SU-DHL-6 (cell line): ENCODE measurements around the gene SKIC8.

Experiments
- H2AFZ ChIP-seq: fragments of 200-600 bp; sonication (generic); 2 replicates; pipeline ENCODE4 v1.6.1; 2014; ENCODE audit warnings: low read depth, mild to moderate bottlenecking, moderate library complexity, mixed read lengths, antibody characterized with exemption, low read length; ENCODE audit not compliant: severe bottlenecking
- H3F3A ChIP-seq: fragments of 200-600 bp; shearing (Covaris generic); 2 replicates; pipeline ENCODE4 v1.6.0; 2016; ENCODE audit warnings: antibody characterized with exemption, mild to moderate bottlenecking; ENCODE audit not compliant: insufficient read depth
- H3K27ac ChIP-seq: fragments of 200-600 bp; sonication (generic); 2 replicates; pipeline ENCODE4 v1.5.1; 2016; ENCODE audit warnings: low read depth, mild to moderate bottlenecking, low read length, moderate library complexity, mixed read lengths
- H3K27me3 ChIP-seq: fragments of 200-600 bp; sonication (generic), shearing (Covaris generic); 2 replicates; pipeline ENCODE4 v1.6.0; 2014; ENCODE audit warnings: mild to moderate bottlenecking, low read length
- H3K36me3 ChIP-seq: fragments of 200-600 bp; sonication (generic); 2 replicates; pipeline ENCODE4 v1.6.1; 2014; ENCODE audit warnings: mild to moderate bottlenecking, low read length, mixed read lengths
- H3K4me2 ChIP-seq: fragments of 300-600, 200-600 bp; shearing (Covaris generic), sonication (generic); 2 replicates; pipeline ENCODE4 v1.6.0; 2014; ENCODE audit warnings: low read length, low read depth, mild to moderate bottlenecking; ENCODE audit not compliant: poor library complexity, severe bottlenecking
- H3K4me3 ChIP-seq: fragments of 200-600 bp; sonication (generic); 2 replicates; pipeline ENCODE4 v1.5.1; 2014; ENCODE audit warnings: antibody characterized with exemption, low read length, mild to moderate bottlenecking, mixed read lengths; ENCODE audit not compliant: insufficient read depth, poor library complexity, severe bottlenecking
- H3K79me2 ChIP-seq: fragments of 200-600 bp; sonication (generic); 2 replicates; pipeline ENCODE4 v1.6.1; 2014; ENCODE audit warnings: mild to moderate bottlenecking, low read length, moderate library complexity; ENCODE audit not compliant: insufficient read depth
- H3K9ac ChIP-seq: fragments of 200-600 bp; sonication (generic); 2 replicates; pipeline ENCODE4 v1.7.0; 2014; ENCODE audit warnings: mild to moderate bottlenecking, low read length
- H3K9me2 ChIP-seq: fragments of 200-600 bp; sonication (generic); replicated peaks from 2 replicates; pipeline ENCODE4 v1.6.1; 2014; ENCODE audit warnings: low read length; ENCODE audit not compliant: insufficient read depth
- H3K9me3 ChIP-seq: fragments of 200-600 bp; sonication (generic); 2 replicates; pipeline ENCODE4 v1.6.1; 2014; ENCODE audit warnings: low read length, mixed read lengths; ENCODE audit not compliant: insufficient read depth
- H4K20me1 ChIP-seq: fragments of 200-600 bp; sonication (generic); 2 replicates; pipeline ENCODE4 v1.6.1; 2014; ENCODE audit warnings: low read depth, mild to moderate bottlenecking, antibody characterized with exemption, low read length, moderate library complexity, mixed read lengths
- EZH2phosphoT487 ChIP-seq: fragments of 200-600 bp; sonication (generic), shearing (Covaris generic); conservative IDR thresholded peaks from 2 replicates; pipeline ENCODE4 v1.6.1; 2018; ENCODE audit warnings: mild to moderate bottlenecking, antibody characterized with exemption, low read length, moderate library complexity, mixed read lengths
- TF ChIP-seq, protein P1 (sequence below): fragments of 200-600 bp; sonication (generic); IDR thresholded peaks from one replicate; pipeline ENCODE4 v1.5.1; 2017; ENCODE audit warnings: antibody characterized with exemption, mild to moderate bottlenecking, low read length, moderate library complexity; ENCODE audit not compliant: insufficient read depth, poor library complexity, severe bottlenecking

Gene SKIC8

DNA sequence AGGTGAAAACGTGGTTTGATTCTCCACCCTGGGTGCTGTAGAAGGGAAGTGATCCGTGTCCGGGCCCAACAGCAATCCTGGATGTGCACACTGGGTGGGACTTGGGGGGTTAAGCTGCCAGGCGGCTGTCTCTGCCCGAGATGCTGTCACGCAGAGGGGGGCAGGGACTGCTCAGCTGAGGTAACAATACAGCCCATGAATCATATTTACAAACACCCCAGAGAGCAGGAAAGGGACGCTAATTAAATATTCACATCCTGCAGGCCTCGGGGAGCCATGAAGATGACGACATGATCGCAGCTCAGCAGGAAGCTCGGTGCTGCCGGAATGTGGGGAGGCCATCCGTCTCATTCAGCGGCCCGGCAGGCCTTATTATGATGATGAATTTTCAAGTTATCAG, 22.8 kb upstream of the SKIC8 start:
- H3K27me3 ChIP-seq: no peaks in the 10 kb centered on the region
- H2AFZ ChIP-seq: no peak overlapping the region
- no peak overlapping the region for H3K9ac ChIP-seq
- no peaks in the 10 kb centered on the region for H4K20me1 ChIP-seq
- no peaks in the 10 kb centered on the region for H3K36me3 ChIP-seq
- no peak overlapping the region for H3K27ac ChIP-seq
- no peak for TF ChIP-seq EZH2phosphoT487
- TF ChIP-seq, protein P1, sequence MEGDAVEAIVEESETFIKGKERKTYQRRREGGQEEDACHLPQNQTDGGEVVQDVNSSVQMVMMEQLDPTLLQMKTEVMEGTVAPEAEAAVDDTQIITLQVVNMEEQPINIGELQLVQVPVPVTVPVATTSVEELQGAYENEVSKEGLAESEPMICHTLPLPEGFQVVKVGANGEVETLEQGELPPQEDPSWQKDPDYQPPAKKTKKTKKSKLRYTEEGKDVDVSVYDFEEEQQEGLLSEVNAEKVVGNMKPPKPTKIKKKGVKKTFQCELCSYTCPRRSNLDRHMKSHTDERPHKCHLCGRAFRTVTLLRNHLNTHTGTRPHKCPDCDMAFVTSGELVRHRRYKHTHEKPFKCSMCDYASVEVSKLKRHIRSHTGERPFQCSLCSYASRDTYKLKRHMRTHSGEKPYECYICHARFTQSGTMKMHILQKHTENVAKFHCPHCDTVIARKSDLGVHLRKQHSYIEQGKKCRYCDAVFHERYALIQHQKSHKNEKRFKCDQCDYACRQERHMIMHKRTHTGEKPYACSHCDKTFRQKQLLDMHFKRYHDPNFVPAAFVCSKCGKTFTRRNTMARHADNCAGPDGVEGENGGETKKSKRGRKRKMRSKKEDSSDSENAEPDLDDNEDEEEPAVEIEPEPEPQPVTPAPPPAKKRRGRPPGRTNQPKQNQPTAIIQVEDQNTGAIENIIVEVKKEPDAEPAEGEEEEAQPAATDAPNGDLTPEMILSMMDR: no peak
- no peak overlapping the region for H3K4me3 ChIP-seq
- H3K4me2 ChIP-seq: no peak overlapping the region
- no peaks in the 10 kb centered on the region for H3F3A ChIP-seq
- H3K9me2 ChIP-seq: no peaks in the 10 kb centered on the region
- H3K9me3 ChIP-seq: no peaks in the 10 kb centered on the region
- H3K79me2 ChIP-seq: no peaks in the 10 kb centered on the region

GRCh38 chr15:78321786-78322185, 22.4 kb upstream of the SKIC8 start:
- H3K9me2 ChIP-seq: no peaks in the 10 kb centered on the region
- no peak overlapping the region for H3K4me3 ChIP-seq
- no peaks in the 10 kb centered on the region for H3K9me3 ChIP-seq
- no peak overlapping the region for H3K9ac ChIP-seq
- TF ChIP-seq, protein P1: no peak
- no peak for TF ChIP-seq EZH2phosphoT487
- H3K27me3 ChIP-seq: no peaks in the 10 kb centered on the region
- H3K27ac ChIP-seq: no peak overlapping the region
- H3F3A ChIP-seq: no peaks in the 10 kb centered on the region
- H3K4me2 ChIP-seq: no peak overlapping the region
- no peaks in the 10 kb centered on the region for H3K79me2 ChIP-seq
- H4K20me1 ChIP-seq: no peaks in the 10 kb centered on the region
- H3K36me3 ChIP-seq: no peaks in the 10 kb centered on the region
- no peak overlapping the region for H2AFZ ChIP-seq

GRCh38 chr15:78321041-78321570, 21.7 kb upstream of the SKIC8 start:
- Histone ChIP-seq H3K4me3 (no peak overlapping the region), H3F3A (no peaks in the 10 kb centered on the region), H3K36me3 (no peaks in the 10 kb centered on the region), H4K20me1 (no peaks in the 10 kb centered on the region), H3K79me2 (no peaks in the 10 kb centered on the region), H3K27me3 (no peaks in the 10 kb centered on the region), H3K4me2 (no peak overlapping the region), H3K9me2 (no peaks in the 10 kb centered on the region), H3K9ac (no peak overlapping the region), H3K27ac (no peak overlapping the region), H2AFZ (no peak overlapping the region), H3K9me3 (no peaks in the 10 kb centered on the region)
- TF ChIP-seq, protein P1: no peak
- TF ChIP-seq EZH2phosphoT487: no peak
